HG02610 (cell line): ENCODE results near the gene BRD1.

Experiments
- ATAC-seq: cut with Tn5 transposase; IDR thresholded peaks from one replicate; pipeline ENCODE4 v1.9.1; 2021; ENCODE audit warnings: mild to moderate bottlenecking, moderate library complexity; ENCODE audit not compliant: unreplicated experiment

Gene BRD1

GRCh38 chr22:49754696-49755630 is 72.7 kb downstream of the BRD1 start:
- ATAC-seq, result no peak

GRCh38 chr22:49753961-49754695 is 73.5 kb downstream of the BRD1 start:
- no peak for ATAC-seq

- ATAC-seq, result no peak
Observed at GRCh38 chr22:49753276-49753890, 74.3 kb downstream of the BRD1 start.

- no peak for ATAC-seq
Observed at GRCh38 chr22:49752598-49753091, 75.0 kb downstream of the BRD1 start.

DNA sequence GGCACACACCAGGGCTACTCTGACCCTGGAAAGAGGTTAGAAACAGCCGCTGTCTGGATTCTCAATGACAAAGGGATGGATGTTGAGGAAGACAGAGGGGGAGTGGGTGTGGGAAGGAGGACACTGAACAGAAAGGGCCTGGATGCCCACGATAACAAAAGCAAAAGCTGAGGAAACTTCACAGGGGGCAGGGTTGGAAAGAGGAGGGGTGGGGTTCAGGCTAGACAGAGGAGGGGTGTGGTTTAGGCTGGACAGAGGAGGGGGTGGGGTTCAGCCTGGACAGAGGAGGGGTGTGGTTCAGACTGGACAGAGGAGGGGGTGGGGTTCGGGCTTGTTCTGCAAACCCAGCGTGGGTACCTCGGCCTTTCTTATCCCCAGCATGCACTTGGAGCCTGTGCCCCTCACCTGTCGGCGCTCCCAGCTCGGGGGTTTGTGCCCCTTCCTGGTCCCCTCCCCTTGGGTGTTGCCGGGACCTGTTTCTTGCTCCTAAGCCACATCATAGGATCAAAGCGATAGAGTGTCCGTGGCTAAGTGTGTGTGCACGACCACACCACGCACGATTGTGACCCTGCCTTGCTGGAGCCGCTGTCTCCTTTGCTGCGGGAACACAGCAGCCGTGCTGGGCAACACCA is 75.6 kb downstream of the BRD1 start:
- ATAC-seq, result no peak

DNA sequence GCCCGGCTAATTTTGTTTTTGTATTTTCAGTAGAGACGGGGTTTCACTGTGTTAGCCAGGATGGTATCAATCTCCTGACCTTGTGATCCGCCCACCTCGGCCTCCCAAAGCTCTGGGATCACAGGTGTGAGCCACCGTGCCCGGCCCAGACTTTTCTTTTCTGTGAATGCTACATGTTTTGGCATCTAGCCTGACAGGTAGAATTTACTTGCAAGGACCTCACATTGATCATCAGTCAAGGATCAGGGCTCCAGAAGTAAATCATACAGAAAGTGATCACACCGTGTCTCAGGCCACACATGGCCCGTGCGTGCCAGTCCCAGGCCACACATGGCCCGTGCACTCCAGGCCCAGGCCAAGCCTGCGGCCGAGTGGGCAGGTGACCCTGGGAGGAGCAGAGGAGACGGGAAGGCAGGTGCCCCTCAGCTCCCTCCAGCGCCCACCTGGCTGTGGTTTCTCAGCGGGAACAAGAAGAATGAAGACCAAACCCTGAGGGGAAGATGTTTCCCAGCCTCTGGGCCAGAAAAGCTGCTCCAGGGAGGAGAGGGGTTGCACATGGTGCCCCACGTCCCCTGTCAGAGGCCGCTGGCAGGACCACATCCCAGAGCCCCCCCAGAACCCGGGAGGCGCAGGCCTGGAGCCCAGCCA is 76.2 kb downstream of the BRD1 start:
- no peak for ATAC-seq

GRCh38 chr22:49749885-49750510 is 77.7 kb downstream of the BRD1 start:
- ATAC-seq, result no peak

DNA sequence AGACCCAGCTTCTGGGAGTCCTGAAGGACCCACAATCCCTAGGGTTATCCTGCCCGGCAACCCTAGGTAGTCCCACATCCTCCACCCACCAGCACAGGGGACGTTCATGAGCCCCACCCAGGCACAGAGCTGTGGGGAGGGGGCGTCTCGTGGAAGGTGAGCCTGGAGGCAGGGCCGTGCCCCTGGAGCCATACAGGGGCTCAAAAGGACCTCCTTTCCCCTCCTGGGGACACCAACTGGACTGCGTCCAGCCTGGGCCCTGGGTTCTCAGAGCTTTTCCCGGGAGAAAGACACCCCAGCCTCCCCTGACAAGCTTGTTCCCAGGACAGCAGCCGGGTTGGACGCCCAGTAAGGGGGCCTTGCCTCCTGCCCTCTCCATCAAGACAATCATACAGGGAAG is 78.4 kb downstream of the BRD1 start:
- no peak for ATAC-seq

GRCh38 chr22:49748514-49748913 is 79.2 kb downstream of the BRD1 start:
- ATAC-seq, result no peak

DNA sequence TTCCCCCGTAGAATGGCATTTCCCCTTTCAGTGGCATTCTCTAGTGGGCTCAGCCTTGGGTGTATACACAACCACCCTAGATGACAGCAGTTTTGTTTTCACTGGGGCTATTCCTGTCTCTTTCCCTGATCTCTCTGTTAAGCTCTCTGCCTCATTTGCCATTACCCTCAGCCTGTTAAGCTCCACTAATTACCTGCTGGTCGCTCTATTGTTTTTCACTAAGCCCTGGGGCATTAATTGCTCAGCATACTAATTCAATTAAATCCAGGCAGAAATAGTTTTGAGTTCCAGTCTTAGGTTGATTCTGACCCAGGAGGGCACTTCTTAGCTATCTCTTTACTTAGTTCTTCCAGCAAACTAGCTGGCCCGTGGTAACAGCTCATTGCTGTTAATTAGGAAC is 80.0 kb downstream of the BRD1 start:
- no peak for ATAC-seq

- ATAC-seq, result no peak
Observed at GRCh38 chr22:49747130-49747529, 80.5 kb downstream of the BRD1 start.

DNA sequence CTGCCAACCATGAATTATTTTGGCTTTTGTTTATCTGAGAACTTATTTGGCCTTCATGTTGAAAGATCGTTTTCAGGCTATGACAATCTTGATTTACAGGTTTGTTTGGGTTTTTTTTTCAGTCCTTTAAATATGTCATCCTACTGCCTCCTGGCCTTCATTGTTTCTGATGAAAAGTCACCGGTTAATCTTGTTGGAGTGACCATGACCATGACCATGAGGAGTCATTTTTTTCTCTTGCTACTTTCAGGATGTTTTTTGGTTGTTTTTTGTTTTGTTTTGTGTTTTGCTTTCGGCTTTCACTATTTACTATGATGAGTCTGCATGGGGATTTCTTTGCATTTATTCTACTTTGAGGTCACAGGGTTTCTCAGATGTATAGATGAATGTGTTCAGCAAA is 81.6 kb downstream of the BRD1 start:
- no peak for ATAC-seq

DNA sequence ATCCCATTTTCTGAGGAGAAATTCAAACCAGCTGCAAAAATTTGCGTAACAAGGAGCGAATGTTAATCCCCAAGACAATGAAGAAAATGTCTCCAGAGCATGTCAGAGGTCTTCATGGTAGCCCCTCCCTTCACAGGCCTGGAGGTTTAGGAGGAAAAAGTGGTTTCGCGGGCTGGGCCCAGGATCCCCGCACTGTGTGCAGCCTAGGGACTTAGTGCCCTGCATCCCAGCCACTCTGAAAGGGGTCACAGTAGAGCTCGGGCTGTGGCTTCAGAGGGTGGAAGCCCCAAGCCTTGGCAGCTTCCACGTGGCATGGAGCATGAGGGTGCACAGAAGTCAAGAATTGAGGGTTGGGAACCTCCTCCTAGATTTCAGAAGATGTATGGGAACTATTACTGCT is 87.4 kb downstream of the BRD1 start:
- no peak for ATAC-seq

DNA sequence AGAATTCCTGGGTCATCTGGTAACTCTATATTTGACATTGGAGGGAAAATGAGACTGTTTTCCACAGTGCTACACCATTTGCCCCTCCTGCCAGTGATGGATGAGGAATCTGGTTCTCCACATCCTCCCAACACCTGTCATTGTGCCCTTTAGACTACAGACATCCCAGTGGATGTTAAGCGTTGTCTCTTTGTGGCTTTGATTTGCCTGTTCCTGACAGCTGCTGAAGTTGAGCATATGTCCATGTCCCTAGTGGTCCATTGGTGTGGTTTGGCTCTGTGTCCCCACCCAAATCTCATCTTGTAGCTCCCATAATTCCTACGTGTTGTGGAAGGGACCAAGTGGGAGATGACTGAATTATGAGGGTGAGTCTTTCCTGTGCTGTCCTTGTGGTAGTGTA is 88.5 kb downstream of the BRD1 start:
- no peak for ATAC-seq

DNA sequence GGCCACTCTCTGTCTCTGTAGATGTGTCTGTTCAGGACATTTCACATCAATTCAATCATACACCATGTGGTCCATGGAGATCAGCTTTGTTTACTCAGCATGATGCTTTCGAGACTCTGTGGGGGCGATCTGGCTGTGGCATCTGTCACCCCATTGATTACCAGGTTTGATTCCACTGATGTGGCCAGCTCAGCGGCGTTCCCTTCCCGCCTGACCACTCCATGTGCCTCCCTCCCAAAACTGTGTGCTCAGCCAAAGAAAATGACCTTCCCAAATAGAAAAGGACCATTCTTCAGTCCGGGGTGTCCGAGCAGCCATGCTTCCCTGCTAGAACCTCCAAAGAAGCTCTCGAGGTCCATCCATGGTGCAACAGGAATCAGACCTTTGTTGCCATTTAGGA is 89.1 kb downstream of the BRD1 start:
- no peak for ATAC-seq

DNA sequence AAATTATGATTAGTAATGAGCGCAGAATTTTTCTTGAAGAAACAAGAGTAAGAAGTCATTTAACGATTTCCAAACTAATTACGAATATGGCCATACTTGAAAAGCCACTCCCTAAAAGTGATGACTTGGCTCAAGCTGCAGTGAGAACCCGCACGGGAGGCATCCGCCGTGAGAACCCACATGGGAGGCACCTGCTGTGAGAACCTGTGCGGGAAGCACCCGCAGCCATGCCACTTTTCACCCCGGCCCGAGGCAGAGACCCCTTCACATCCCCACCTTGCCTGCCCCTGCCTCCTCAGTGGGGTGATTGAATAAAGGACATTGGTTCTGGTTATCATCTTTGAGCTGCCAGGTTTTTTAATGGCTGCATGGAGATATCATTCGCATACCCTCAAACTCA is 89.7 kb downstream of the BRD1 start:
- no peak for ATAC-seq

GRCh38 chr22:49737101-49737551 is 90.5 kb downstream of the BRD1 start:
- no peak for ATAC-seq

GRCh38 chr22:49736538-49736937 is 91.1 kb downstream of the BRD1 start:
- ATAC-seq, result no peak

DNA sequence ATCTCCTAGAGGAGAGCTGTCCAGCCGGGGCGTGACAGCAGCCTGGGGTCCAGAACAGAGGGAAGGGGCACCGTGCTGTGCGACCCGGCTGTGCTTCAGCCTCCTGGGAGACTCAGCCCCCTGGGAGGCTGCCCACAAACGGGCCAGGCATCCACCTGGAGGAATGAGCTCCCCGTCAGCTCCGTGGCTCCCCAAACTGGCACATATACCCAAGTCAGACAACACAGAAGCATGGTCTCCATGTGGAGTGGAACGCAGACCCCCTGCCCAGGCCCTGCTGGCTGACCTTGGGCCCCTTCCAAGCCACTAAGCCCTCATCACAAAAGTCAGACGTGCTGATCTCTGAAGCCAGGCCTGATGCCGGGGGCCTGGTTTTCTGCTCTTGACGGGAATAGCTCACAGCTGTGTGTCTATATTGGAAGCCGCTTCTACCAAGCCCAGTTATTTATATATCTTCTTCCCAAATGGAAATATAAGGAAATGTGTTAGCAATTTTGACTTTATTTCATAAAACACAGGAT is 91.7 kb downstream of the BRD1 start:
- ATAC-seq, result no peak

DNA sequence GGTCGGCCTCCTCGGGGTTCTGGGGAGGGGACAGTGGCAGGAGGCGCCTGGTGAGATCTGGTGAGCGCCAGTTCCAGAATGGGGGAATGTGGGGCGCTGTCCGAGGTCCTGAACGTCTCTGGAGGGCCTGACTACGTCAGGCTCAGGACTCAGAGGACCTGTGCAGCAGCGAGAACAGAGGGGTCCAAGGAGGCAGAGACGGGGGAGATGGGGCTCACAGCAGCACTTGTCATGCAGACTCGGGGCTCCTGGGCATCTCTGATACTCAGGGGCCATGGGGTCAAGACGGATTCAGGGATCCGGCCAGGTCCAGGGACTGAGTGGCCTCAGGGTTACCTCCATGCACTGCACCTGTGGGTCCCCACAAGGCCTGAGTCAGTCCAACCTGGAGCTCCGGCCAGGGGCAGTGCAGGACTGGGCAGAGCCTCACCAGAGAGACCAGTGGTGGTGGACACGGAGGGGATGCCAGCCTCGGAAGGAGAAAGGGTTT is 92.2 kb downstream of the BRD1 start:
- no peak for ATAC-seq
